Stimulated activated CD4-positive, alpha-beta T cell treated with anti-CD3 and anti-CD28 coated beads, Interleukin-4, amount 100 ng/mL, for 48 hours (primary cell): ENCODE measurements around the gene ZBTB45.
"Not testable (repeated sequence)": the region's sequence is repeated elsewhere in the genome, so short reads cannot be mapped to it uniquely, and the experiment has no call there.

Experiments used
- DNase-seq, 2 donors: peaks; one replicate each; pipeline ENCODE4 v3.0.0-alpha.2; 2020; ENCODE audit warnings: low read depth in 2 of 2

The ZBTB45 gene

DNA sequence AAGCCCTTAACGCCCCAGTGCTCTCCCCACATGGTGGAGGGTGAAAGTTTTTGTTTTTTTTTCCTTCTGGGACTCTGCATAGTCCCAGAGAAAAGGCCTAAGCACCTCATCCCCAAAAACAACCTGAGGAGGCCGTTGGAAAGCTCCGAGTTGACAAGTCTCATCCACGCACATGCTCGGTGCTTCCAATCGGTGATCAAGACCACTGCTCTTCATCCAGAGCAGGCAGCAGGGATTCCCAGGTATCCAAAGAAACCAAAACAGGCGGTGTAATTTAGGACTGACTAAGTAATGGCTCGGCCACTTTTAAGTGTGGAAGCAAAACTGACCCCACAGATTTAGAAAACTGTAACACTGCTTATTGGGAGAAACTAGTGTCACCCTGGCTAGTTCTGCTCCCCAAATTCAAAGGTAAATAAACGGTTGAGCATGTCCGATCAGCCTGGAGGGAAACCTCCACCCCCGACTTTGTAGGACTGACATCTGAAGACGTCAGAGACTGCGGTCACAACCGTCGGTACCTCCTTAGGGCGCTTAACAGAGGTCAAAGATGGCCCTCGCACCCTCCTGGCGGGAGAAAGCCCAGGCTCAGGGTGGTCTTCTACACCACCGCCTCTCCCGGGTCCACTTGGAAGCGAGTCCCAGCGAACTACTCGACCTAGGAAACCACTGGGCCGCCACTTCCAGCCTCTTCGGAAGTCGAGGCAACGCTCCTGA is 44.5 kb downstream of the ZBTB45 start:
- no peak for DNase-seq

DNA sequence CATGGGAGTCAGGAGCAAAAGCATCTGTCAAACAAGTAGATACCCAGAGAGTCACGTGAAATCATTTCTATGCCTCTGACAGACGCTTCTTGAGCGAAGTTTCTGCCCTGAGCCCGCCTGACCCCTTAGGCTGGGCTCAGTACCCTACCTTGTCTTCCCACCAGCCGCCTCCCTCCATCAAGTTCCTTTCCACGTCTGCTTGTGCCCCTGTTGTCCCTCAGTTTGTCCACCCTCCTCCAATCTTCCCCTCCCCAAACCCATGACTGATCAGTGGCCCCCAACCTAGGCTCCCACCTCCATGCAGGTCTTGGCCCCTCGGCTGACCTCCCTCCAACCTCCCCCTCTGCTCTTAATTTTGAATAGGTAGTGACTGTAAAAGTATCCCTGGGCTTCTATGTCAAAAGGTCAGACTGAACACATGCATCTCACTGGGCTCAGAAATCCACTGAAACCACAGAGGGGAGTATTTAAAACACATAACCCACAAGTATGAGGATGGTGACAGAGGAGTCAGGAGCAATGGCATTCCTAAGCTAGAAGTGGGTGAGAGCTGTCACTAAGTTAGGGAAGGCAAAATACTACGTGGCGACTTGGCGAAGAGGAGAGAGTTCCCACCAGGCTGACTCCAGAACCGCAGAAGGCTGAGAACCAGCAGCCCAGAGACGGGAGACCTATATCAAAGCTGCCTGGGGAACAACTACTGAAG is 45.2 kb downstream of the ZBTB45 start:
- DNase-seq = no peak

DNA sequence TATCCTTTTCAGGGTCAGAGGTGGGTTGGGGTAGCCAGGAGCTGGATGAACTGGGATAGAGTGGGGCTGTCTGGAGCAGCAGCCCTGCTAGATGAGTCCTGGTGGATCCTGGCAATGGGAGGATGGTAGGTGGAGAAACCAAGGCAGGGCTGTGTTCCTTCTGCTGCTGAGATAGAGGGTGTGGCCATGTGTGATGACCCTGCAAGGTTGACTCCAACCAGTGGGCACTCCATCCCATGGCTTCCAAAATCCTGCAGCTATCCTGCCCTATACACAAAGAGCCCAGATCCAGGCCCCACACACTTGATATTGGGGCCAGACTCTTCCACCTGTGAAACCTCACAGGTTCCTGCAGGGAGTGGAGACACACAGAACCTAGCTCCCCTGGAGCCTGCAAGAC is 45.8 kb downstream of the ZBTB45 start:
- no peak for DNase-seq

- no peak for DNase-seq
Measured at GRCh38 chr19:58471736-58472135, 47.9 kb downstream of the ZBTB45 start.

GRCh38 chr19:58470837-58471543 is 48.6 kb downstream of the ZBTB45 start:
- not testable (repeated sequence) for DNase-seq

DNA sequence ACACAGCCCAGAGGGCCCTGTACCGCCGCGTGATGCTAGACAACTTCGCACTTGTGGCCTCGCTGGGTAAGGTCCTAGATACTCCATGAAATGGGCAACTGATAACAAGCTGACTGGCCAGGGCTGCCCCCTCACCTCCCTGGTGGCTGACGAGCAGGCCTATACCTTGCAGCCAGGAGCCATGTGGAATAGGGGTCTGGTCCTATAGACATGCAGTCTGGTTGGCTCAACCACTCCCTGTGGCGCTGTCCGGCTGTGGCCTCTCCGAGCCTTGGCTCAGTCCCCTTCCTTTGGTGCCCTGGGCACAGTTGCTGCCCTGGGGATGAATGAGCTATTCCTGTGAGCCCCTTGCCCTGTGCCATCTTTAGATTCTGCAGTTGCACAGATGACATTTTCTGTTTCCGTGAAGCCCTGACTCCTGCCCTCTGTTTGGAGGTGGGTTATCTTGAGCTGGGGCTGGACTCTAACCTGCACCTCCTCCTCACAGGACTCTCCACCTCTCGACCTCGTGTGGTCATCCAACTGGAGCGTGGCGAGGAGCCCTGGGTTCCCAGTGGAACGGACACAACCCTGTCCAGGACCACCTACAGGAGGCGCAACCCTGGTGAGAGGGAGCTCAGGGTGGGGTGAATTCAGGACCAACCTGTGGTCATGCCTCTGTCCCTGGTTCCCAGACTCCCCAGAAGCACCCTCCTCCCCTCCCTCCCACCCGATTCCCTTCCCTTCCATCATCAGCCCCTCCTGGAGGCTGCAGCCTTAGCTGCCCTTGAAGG is 50.2 kb downstream of the ZBTB45 start:
- no peak for DNase-seq

DNA sequence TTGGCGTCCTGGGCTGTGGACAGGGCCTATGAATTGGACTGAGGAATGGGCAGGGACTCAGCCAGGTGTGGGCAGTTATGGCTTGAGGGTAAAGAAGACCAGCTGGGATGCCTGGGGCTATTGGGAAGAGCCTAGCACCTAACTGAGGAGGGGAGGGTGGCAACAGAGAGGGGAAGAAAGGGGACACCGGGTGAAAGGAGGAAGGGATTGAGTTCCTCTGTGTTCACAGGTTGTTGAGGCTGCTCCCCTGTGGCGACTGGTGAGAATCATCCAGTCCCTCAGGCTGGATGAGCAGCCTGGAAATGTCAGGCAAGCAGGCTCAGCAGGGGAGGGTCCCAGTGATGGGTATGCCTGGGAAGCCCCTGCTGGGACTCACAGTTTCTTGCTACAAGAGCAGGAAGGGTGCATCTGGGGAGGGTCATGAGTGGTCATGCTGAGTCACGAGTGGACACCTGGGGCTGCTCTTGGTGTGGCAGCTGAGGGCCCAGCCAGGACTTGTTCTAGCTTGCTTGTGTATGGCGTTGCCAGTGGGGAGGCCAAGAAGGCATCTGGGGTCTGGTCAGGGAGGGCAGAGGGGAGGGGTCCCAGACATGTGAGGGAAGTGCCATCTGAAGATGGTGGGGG is 51.3 kb downstream of the ZBTB45 start:
- no peak for DNase-seq

DNA sequence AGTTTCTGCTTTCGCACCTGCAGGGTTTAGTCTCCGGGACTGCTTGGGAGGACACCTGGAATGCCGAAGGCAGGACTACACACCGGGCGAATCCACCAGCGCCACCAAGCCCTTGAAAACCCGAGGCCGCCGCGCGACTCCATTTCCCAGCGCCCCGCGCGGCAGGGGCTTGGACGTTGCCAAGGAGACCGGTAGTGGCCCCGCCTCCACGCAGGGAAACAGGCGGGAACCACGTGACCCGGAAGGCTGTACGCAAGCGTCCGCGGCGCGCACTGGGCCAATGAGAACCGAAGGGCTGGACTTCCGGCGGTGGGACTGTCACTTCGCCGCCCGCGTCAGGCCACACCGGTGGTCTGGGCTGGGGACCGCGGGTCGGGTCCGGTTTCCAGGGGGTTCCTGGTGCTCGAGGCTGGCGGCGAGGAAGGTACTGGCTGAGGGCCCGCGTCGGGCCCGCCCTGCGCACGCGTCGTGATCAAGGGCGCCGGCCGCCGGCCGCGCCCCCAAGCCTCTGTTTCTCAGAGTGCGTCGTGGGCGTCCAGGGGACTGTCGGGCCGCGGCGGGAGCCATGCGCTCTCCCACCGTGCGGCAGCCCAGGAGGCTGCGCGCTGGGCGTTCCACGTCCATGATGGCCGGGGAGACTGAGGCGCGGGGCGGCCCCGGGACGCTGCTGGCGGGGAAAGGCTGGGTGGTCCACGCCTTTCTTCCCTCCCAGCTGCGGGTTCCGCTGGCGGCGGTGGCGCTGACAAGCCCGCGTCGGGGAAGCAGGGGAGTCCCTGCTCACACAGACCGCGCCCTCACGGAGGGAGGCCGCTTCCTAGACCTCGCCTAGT is 52.6 kb downstream of the ZBTB45 start, which contains the start of gene ZNF324:
Gene ZNF324 (plus strand): TSS at position 321 of the 830 bp plus-strand sequence. CDS start 2,106 bp downstream, outside the sequence.
- DNase-seq = peak; percentile 98 to 99

DNA sequence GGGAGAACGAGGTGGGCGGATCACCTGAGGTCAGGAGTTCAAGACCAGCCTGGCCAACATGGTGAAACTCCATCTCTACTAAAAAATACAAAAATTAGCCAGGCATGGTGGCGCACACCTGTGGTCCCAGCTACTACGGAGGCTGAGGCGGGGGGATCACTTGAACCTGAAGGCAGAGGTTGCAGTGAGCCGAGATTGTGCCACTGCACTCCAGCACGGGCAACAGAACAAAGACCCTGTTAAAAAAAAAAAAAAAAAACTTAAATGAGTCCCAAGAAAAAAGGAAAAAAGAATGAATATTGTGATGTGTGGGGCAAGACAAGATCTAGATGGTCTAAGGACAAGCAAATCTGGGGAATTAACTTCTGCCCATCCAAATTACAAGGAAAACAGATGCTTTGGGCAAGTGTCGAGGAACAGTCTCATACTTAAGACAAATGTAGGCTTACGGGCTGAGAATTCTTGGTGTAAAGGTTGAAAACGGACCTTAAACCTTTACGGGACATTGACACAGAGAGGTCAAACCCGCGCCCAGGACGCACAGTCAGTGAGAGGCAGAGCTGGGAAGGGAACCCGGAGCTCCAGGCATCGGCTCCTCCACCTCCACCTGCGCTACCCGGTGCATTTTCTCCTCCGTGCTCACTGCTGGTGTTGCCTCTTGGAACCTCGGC is 53.4 kb downstream of the ZBTB45 start:
- DNase-seq = no peak
